Ureter (tissue), 1 donor: ENCODE data around the gene SP6. TPM values are rescaled to one million over a fixed set of nuclear protein-coding genes. Genes with fewer than 3 reads are reported as not detected.

Experiments
- DNase-seq: peaks from one replicate; pipeline ENCODE4 v3.0.0-alpha.2; 2020; ENCODE audit warnings: low spot score
- total RNA-seq: library from RNA; stranded (reverse); gene quantifications from one replicate; pipeline ENCODE4 v1.2.4, GENCODE V29; 2023
- donor health status: DM: yes; HTN: yes; CAD: no.

Gene SP6
- total RNA-seq, 1 donor from 2014 or later, result 9.2 TPM

GRCh38 chr17:47812146-47812920, 38.6 kb downstream of the SP6 start:
- DNase-seq, result no peak

DNA sequence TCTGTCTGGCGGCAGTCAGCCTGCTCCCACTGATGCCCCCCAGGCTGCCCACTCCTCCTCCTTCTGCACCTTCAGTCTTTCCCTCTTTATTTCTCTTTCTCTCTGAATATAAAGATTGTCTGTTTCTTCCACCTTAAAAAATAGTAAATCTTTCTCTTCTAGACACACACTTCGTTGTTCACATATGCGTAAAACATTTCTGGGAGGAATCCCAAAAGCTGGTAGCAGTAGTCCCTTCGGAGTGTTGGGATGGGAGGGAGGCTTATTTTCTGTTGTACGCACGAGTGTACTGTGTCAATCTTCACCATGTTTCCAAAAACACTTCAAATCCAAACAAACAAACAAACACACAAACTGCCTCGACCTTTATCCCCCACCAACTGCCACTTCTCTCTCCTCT, 39.3 kb downstream of the SP6 start:
- DNase-seq, result no peak

- no peak for DNase-seq
Measured at GRCh38 chr17:47810901-47811635, 39.9 kb downstream of the SP6 start.

- DNase-seq, result no peak
Measured at GRCh38 chr17:47810200-47810821, 40.7 kb downstream of the SP6 start.

GRCh38 chr17:47808830-47809480, 42.0 kb downstream of the SP6 start:
- no peak for DNase-seq

DNA sequence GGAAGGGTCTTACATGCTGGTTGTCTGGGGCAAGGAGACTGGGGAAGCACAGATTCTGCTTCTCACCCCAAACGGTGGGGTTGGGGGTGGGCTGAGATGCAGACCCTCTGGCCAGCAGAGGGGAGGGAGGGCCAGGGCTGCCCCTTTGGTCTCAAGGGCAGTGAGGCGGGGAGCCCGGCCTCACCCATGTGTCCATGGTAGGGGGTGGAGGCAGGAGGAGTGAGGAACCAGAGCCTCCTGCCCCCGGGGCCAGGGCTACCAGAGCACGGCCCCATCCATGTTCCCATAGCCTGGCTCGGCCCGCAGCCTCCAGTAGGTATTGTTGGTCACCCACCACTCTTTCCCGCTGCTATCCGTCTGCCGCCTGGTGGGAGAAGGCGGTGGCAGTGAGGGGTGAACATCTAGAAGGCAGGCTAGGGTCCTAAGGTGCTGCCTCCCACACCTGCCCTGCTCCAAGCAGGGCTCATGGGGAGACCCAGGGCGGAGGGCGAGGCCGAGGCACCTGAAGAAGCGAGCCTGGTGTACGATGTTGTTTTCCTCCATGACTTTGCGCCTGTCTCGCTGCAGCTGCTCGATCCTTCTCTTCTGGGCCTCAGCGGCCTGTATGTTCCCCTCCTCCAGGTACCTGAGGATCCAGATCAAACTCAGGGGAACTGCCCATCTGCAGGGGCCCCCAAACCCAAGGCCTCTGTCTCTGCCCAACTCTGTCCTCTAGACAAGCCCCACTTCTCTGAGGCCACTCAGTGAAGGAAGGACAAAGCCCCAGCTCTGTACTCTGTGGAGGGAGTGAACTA, 42.7 kb downstream of the SP6 start:
- DNase-seq, result no peak

GRCh38 chr17:47807421-47807820, 43.5 kb downstream of the SP6 start:
- DNase-seq, result no peak

GRCh38 chr17:47806913-47807255, 44.1 kb downstream of the SP6 start:
- DNase-seq, result no peak

DNA sequence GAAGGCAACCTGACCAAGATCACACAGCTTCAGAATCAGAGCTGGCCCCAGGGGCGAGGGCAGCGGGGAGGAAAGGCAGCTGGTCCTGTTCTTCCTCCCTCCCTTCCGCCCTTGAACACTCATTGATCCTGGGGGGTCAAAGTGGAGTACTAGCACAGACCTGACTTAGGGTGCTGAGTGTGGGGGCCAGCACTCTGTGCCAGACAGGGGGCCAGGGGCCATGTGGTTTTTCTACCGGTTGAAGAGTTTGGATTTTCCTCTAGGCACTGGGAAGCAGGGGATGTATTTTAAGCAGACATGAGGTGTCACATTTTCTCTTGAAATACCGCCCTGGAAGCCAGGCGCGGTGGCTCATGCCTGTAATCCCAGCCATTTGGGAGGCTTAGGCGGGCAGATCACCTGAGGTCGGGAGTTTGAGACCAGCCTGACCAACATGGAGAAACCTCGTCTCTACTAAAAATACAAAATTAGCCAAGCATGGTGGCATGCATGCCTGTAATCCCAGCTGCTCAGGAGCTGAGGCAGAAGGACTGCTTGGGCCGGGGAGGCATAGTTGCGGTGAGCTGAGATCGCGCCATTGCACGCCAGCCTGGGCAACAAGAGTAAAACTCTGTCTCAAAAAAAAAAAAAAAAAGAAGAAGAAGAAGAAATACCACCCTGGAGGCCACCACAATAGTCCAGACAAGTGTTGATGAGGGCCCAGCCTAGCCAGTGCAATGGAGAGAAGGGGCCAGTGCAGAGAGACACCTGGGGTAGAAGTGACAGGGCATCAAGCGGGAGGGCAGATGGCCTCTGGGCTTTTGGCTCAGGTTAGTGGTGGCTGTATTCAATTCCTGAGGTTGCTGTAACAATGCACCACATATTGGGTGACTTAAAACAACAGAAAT, 44.7 kb downstream of the SP6 start:
- no peak for DNase-seq

DNA sequence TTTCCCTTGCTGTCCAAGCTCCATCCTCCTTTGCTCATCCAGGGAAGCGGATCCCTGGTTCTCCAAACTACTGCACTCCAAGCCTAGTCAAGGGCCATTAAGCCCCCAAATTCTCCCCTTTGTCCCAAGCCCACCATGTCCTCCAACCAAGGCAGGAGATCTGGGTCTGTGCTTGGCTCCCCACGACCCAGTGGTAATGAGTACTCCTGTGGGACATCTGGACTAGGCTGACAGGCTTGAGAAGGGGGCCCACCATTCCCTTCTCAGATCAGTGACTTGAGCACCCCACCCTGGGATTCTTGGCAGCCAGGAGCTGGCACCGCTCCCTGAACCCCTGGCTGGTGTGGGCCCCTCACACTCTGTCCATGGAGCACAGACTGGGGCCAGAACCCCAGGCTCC, 46.5 kb downstream of the SP6 start:
- DNase-seq, result no peak

GRCh38 chr17:47803751-47804150, 47.2 kb downstream of the SP6 start:
- peak; percentile 28 for DNase-seq

GRCh38 chr17:47803201-47803600, 47.8 kb downstream of the SP6 start:
- peak; percentile 15 for DNase-seq

DNA sequence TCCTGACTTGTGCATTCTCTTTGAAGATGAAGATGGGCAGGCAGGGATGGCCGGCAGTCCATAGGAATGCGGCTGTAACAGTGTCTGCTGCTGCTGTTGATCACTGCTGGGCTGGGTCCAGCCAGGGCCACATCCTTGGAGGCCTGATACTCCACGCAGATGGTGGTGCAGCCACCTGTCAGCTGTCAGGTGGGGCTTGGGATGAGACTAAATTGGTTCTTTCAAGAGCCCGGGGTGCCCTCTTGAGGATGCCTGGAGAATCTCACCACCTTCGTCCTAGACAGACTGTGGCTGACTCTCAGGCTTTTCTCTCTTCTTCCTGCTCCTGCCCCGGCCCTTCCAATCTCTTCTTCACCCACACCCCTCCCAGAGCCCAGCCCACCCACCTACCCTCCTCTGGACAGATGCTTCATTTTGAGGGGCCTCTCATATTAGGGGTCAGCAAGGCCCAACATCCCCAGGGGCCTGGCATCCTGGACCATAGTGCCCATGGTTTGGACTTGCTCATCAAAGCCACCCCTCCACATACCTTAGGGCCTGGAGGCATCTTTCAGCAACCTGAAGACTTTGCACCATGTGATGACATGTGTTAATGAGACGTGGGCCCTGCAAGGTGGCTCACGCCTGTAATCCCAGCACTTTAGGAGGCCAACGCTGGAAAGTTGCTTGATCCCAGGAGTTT, 48.5 kb downstream of the SP6 start:
- peak; percentile 47 for DNase-seq

- DNase-seq, result peak; percentile 15
Measured at GRCh38 chr17:47801906-47802305, 49.1 kb downstream of the SP6 start.

DNA sequence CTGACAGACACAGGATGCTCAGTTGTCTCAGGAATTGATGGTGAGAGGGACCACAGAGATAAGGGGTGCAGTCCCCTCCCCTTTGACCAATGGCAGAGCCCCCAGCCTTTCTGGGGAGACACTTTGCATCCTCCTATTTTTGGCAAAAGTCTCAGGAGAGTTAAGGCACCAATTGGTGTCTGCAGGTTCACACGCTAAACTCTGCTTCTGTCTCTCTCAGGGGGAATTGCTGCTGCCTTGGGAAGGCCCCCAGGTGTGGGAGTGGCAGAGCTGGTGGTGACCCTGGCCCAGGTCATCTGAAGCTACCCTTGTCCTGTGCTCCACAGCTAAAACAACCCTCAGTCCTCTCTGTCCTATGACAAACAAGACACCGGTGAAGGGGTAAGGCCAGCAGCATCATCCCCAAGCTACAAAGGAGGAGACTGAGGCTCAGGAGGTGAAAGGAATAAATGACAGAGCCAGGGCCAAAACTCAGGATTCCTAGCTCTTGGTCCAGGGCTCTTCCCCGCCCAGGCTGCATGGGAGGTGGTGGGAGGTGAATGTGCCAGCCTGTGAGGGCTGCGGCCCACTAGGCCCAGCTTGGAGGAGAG, 49.7 kb downstream of the SP6 start:
- DNase-seq, result peak; percentile 26

- DNase-seq, result peak; percentile 33
Measured at GRCh38 chr17:47800686-47801085, 50.3 kb downstream of the SP6 start.

DNA sequence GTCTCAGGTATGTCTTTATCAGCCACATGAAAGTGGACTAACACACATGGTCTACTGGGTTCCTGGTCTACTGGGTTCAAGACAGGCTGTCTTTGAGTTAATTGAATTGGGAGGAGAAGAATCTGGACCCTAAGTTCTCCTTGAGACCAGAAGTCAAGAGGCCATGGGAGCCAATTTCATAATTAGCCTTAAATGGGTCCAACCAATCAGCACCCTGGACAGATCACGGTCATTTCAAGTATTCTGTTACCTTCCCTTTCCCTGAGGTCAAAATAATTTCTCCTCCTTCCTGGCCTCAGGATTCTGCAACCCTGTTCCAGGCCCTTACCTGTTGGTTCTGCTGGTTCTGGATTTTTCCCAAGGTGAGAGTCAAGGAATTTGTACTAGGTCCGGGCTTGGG, 53.2 kb downstream of the SP6 start:
- DNase-seq, result peak; percentile 7
